Mesendoderm (in vitro differentiated cells): ENCODE data around the gene AKIRIN1. TPM values are rescaled to one million over a fixed set of nuclear protein-coding genes. Genes with fewer than 3 reads are reported as not detected.
A peak's percentile ranks its signal among the peaks of the same experiment; 100 is the strongest.

ENCODE experiments used
- DNase-seq: peaks from one replicate; pipeline ENCODE4 v3.0.0; 2013
- H2AK5ac ChIP-seq: 2 replicates; pipeline ENCODE4 v1.6.1; 2013; ENCODE audit warnings: low read length, inconsistent platforms
- H2BK120ac ChIP-seq: 2 replicates; pipeline ENCODE4 v1.6.1; 2013; ENCODE audit warnings: low read depth, mild to moderate bottlenecking, low read length, moderate library complexity, mixed read lengths
- H2BK15ac ChIP-seq: replicated peaks from 2 replicates; pipeline ENCODE4 v1.6.1; 2013; ENCODE audit warnings: low read depth, mild to moderate bottlenecking, moderate library complexity
- H2BK5ac ChIP-seq: 2 replicates; pipeline ENCODE4 v1.6.1; 2013; ENCODE audit warnings: low read length, inconsistent platforms
- H3K18ac ChIP-seq: 2 replicates; pipeline ENCODE4 v1.6.1; 2013; ENCODE audit warnings: mild to moderate bottlenecking, low read length, mixed read lengths
- H3K23ac ChIP-seq: one replicate; pipeline ENCODE4 v1.6.1; 2013; ENCODE audit warnings: low read length
- H3K27ac ChIP-seq: 2 replicates; pipeline ENCODE4 v1.5.1; 2013; ENCODE audit warnings: low read depth, mild to moderate bottlenecking, inconsistent platforms, low read length, moderate library complexity
- H3K27me3 ChIP-seq: 2 replicates; pipeline ENCODE4 v1.6.1; 2013; ENCODE audit warnings: low read length, control low read depth, mild to moderate bottlenecking, inconsistent platforms; ENCODE audit not compliant: insufficient read depth, poor library complexity
- H3K36me3 ChIP-seq: 2 replicates; pipeline ENCODE4 v1.6.1; 2013; ENCODE audit warnings: low read length, inconsistent platforms; ENCODE audit not compliant: control insufficient read depth, insufficient read depth
- H3K4ac ChIP-seq: one replicate; pipeline ENCODE4 v1.6.1; 2013; ENCODE audit warnings: low read depth, mild to moderate bottlenecking, low read length, moderate library complexity
- H3K4me1 ChIP-seq: 2 replicates; pipeline ENCODE4 v1.6.1; 2013; ENCODE audit warnings: low read depth, low read length, inconsistent platforms; ENCODE audit not compliant: control insufficient read depth
- H3K4me2 ChIP-seq: 2 replicates; pipeline ENCODE4 v1.6.1; 2013; ENCODE audit warnings: low read length
- H3K4me3 ChIP-seq: 2 replicates; pipeline ENCODE4 v1.5.1; 2013; ENCODE audit warnings: mild to moderate bottlenecking, low read length
- H3K56ac ChIP-seq: one replicate; pipeline ENCODE4 v1.6.1; 2013; ENCODE audit warnings: low read length
- H3K79me1 ChIP-seq: 2 replicates; pipeline ENCODE4 v1.6.1; 2013; ENCODE audit warnings: low read length, inconsistent platforms
- H3K79me2 ChIP-seq: 2 replicates; pipeline ENCODE4 v1.6.1; 2013; ENCODE audit warnings: mild to moderate bottlenecking, low read length; ENCODE audit not compliant: control insufficient read depth, insufficient read depth
- H3K9ac ChIP-seq: 2 replicates; pipeline ENCODE4 v1.6.1; 2013; ENCODE audit warnings: low read length, inconsistent platforms
- H4K5ac ChIP-seq: one replicate; pipeline ENCODE4 v1.6.1; 2013; ENCODE audit warnings: low read length
- H4K8ac ChIP-seq: one replicate; pipeline ENCODE4 v1.6.1; 2013; ENCODE audit warnings: low read depth, mild to moderate bottlenecking, control low read depth, low read length, moderate library complexity
- WGBS: extraction: QIAGEN DNeasy Blood & Tissue Kit; methylation state at CpG from one replicate; pipeline ENCODE4 v1.1.7; 2013; ENCODE audit warnings: low lambda C conversion rate, missing lambda C conversion rate; ENCODE audit not compliant: insufficient coverage; ENCODE audit errors: extremely low coverage; 5-methylcytosine and 5-hydroxymethylcytosine counted together
- polyA plus RNA-seq, 2 experiments: library from polyadenylated mRNA; stranded (reverse); fragments of 200-250 nt; gene quantifications; one replicate each; pipeline ENCODE4 v1.2.3, GENCODE V29; 2013

Gene AKIRIN1
- polyA plus RNA-seq (2013, experiment 1 of 2): 153 TPM
- 155 TPM for polyA plus RNA-seq (2013, experiment 2 of 2)

- H3K27ac ChIP-seq: peak within 1 kb of the TSS; percentile 98
- H2BK120ac ChIP-seq: peak within 1 kb of the TSS; percentile 83
- peak within 1 kb of the TSS; percentile 84 for H3K4me2 ChIP-seq
- H2BK15ac ChIP-seq: peak within 1 kb of the TSS; percentile 37
- peak within 1 kb of the TSS; percentile 98 for H3K56ac ChIP-seq
- peak within 1 kb of the TSS; percentile 23 for H4K5ac ChIP-seq
- WGBS: no CpG with 5 or more reads among the region's 76 CpGs
- peak; percentile 98 for DNase-seq
- peak within 1 kb of the TSS; percentile 65 for H2AK5ac ChIP-seq
- no peaks in the 10 kb centered on the region for H3K36me3 ChIP-seq
- H2BK5ac ChIP-seq: peak within 1 kb of the TSS; percentile 96
- peaks cover 5% of the 10 kb centered on the region for H3K4me1 ChIP-seq
- H4K8ac ChIP-seq: peak within 1 kb of the TSS; percentile 67
- no peaks in the 10 kb centered on the region for H3K27me3 ChIP-seq
- peak within 1 kb of the TSS; percentile 99 for H3K23ac ChIP-seq
- peak within 1 kb of the TSS; percentile 100 for H3K4ac ChIP-seq
- H3K18ac ChIP-seq: peak within 1 kb of the TSS; percentile 99
- H3K4me3 ChIP-seq: peak within 1 kb of the TSS; percentile 99
- peak within 1 kb of the TSS; percentile 99 for H3K9ac ChIP-seq
- H3K79me1 ChIP-seq: no peaks in the 10 kb centered on the region
- peaks cover 48% of the 10 kb centered on the region for H3K79me2 ChIP-seq
These were observed at the start of gene AKIRIN1 for GRCh38 chr1:38990738-38991637. TSS of gene AKIRIN1 (plus strand) at chr1:38991276. CDS start at chr1:38991381, 105 bp downstream.

- Histone ChIP-seq H3K4me3 (no peak within 1 kb of the TSS), H2BK5ac (no peak within 1 kb of the TSS), H2BK15ac (no peak within 1 kb of the TSS), H3K36me3 (no peaks in the 10 kb centered on the region), H4K5ac (no peak within 1 kb of the TSS), H3K4ac (no peak within 1 kb of the TSS), H3K79me2 (no peaks in the 10 kb centered on the region), H3K4me2 (peak within 1 kb of the TSS; percentile 9), H3K79me1 (no peaks in the 10 kb centered on the region), H3K27me3 (no peaks in the 10 kb centered on the region), H4K8ac (no peak within 1 kb of the TSS), H3K18ac (no peak within 1 kb of the TSS), H3K23ac (no peak within 1 kb of the TSS), H3K4me1 (no peaks in the 10 kb centered on the region), H2AK5ac (no peak within 1 kb of the TSS), H3K27ac (no peak within 1 kb of the TSS), H3K9ac (peak within 1 kb of the TSS; percentile 43), H2BK120ac (no peak within 1 kb of the TSS), H3K56ac (peak within 1 kb of the TSS; percentile 79)
- DNase-seq: no peak
- no CpG with 5 or more reads among the region's 14 CpGs for WGBS
These were observed 49.5 kb upstream of the AKIRIN1 start, which contains the start of gene RHBDL2 for GRCh38 chr1:38941527-38942019. TSS of gene RHBDL2 (minus strand) at chr1:38941830. CDS start at chr1:38919212, 22,618 bp downstream.

- Histone ChIP-seq H3K4me2 (no peak overlapping the region), H4K5ac (no peak overlapping the region), H3K23ac (no peak overlapping the region), H3K27me3 (no peaks in the 10 kb centered on the region), H3K79me1 (no peaks in the 10 kb centered on the region), H2AK5ac (no peak overlapping the region), H2BK120ac (no peak overlapping the region), H3K56ac (no peak overlapping the region), H2BK5ac (no peak overlapping the region), H3K36me3 (no peaks in the 10 kb centered on the region), H2BK15ac (no peak overlapping the region), H3K27ac (no peak overlapping the region), H3K4me3 (no peak overlapping the region), H3K79me2 (no peaks in the 10 kb centered on the region), H3K4ac (no peak overlapping the region), H4K8ac (no peak overlapping the region), H3K18ac (no peak overlapping the region), H3K9ac (no peak overlapping the region), H3K4me1 (no peaks in the 10 kb centered on the region)
- no CpG with 5 or more reads among the region's 10 CpGs for WGBS
- DNase-seq: no peak
These were observed 48.2 kb upstream of the AKIRIN1 start for GRCh38 chr1:38942664-38943428.

- Histone ChIP-seq H3K4me3 (no peak overlapping the region), H3K79me1 (no peaks in the 10 kb centered on the region), H3K9ac (no peak overlapping the region), H4K8ac (no peak overlapping the region), H3K79me2 (no peaks in the 10 kb centered on the region), H3K36me3 (no peaks in the 10 kb centered on the region), H3K4me1 (no peaks in the 10 kb centered on the region), H3K27ac (no peak overlapping the region), H4K5ac (no peak overlapping the region), H3K23ac (no peak overlapping the region), H3K56ac (no peak overlapping the region), H2BK5ac (no peak overlapping the region), H3K18ac (no peak overlapping the region), H3K27me3 (no peaks in the 10 kb centered on the region), H2AK5ac (no peak overlapping the region), H3K4me2 (no peak overlapping the region), H2BK15ac (no peak overlapping the region), H2BK120ac (no peak overlapping the region), H3K4ac (no peak overlapping the region)
- no CpG with 5 or more reads among the region's 4 CpGs for WGBS
- DNase-seq: no peak
These were observed 46.5 kb upstream of the AKIRIN1 start for GRCh38 chr1:38944547-38944946.

- H2BK15ac ChIP-seq: no peak overlapping the region
- H2AK5ac ChIP-seq: no peak overlapping the region
- no peak overlapping the region for H3K18ac ChIP-seq
- H3K27me3 ChIP-seq: no peaks in the 10 kb centered on the region
- no peak overlapping the region for H2BK5ac ChIP-seq
- no peaks in the 10 kb centered on the region for H3K4me1 ChIP-seq
- no peak overlapping the region for H3K56ac ChIP-seq
- H3K36me3 ChIP-seq: no peaks in the 10 kb centered on the region
- H4K5ac ChIP-seq: no peak overlapping the region
- H3K79me1 ChIP-seq: no peaks in the 10 kb centered on the region
- H3K4ac ChIP-seq: no peak overlapping the region
- H3K4me2 ChIP-seq: no peak overlapping the region
- no peak overlapping the region for H3K4me3 ChIP-seq
- H3K79me2 ChIP-seq: no peaks in the 10 kb centered on the region
- WGBS: no CpG with 5 or more reads among the region's 2 CpGs
- DNase-seq: no peak
- H3K23ac ChIP-seq: no peak overlapping the region
- H3K27ac ChIP-seq: no peak overlapping the region
- H2BK120ac ChIP-seq: no peak overlapping the region
- H4K8ac ChIP-seq: no peak overlapping the region
- H3K9ac ChIP-seq: no peak overlapping the region
These were observed 40.5 kb upstream of the AKIRIN1 start for GRCh38 chr1:38950553-38950952.
